WI38 (cell line): ENCODE measurements around the gene PRPF40A.

Experiments
- H3K4me3 ChIP-seq: 2 replicates; pipeline ENCODE4 v1.5.1; 2011; ENCODE audit warnings: low read depth, mild to moderate bottlenecking, control low read depth, low read length
- CTCF ChIP-seq: IDR thresholded peaks from 2 replicates; pipeline ENCODE4 v1.5.1; 2012; ENCODE audit warnings: low read depth, mild to moderate bottlenecking, control low read depth, low read length

The PRPF40A gene

GRCh38 chr2:152638590-152638989 lies 78.7 kb downstream of the PRPF40A start:
- no peak for TF ChIP-seq CTCF
- no peak overlapping the region for H3K4me3 ChIP-seq

GRCh38 chr2:152638056-152638455 lies 79.2 kb downstream of the PRPF40A start:
- no peak for TF ChIP-seq CTCF
- no peak overlapping the region for H3K4me3 ChIP-seq

- no peak for TF ChIP-seq CTCF
- H3K4me3 ChIP-seq, result no peak overlapping the region
Observed at GRCh38 chr2:152637251-152637650, 80.0 kb downstream of the PRPF40A start.

GRCh38 chr2:152635635-152636298 lies 81.5 kb downstream of the PRPF40A start:
- H3K4me3 ChIP-seq, result no peak overlapping the region
- TF ChIP-seq CTCF, result peak; percentile 72

GRCh38 chr2:152632736-152633135 lies 84.5 kb downstream of the PRPF40A start:
- no peak overlapping the region for H3K4me3 ChIP-seq
- TF ChIP-seq CTCF, result no peak

GRCh38 chr2:152630466-152630865 lies 86.8 kb downstream of the PRPF40A start:
- no peak overlapping the region for H3K4me3 ChIP-seq
- TF ChIP-seq CTCF, result no peak

- H3K4me3 ChIP-seq, result no peak overlapping the region
- TF ChIP-seq CTCF, result no peak
Observed at GRCh38 chr2:152629202-152629601, 88.1 kb downstream of the PRPF40A start.
